ENCODE measurements around the gene PLEKHA6. TPM values are rescaled to one million over a fixed set of nuclear protein-coding genes. Genes with fewer than 3 reads are reported as not detected.

The PLEKHA6 gene
- total and polyA plus RNA-seq, 2 of the 8 experiments (the other 6 are each of a cell fraction or from before 2014, with no cell fraction given), result 4.8 to 20.2 TPM

GRCh38 chr1:204338997-204339396 lies 20.7 kb downstream of the PLEKHA6 start:
- CTCF ChIA-PET (ENCODE audit: partially characterized antibody), result interaction anchor here (0.6 to 8.1 kb wide), 9 partner anchors 12 to 934 kb away, joined by 3 to 110 read pairs (median 4); partner anchors contain the start of gene PLEKHA6
- POLR2A ChIA-PET (ENCODE audit: partially characterized antibody), result interaction anchor here (1.7 kb wide), 1 partner anchor 12 kb away, joined by 5 read pairs; no protein-coding TSS in a partner anchor
- H3K56ac ChIP-seq (replicated peaks; ENCODE audit: insufficient read length, low read depth, low read length), result no peak overlapping the region
- H3K36me3 ChIP-seq (ENCODE audit: control insufficient read depth in 2 of 4, insufficient read depth in 4 of 4, low read length in 3 of 4), result no peaks in the 10 kb centered on the region
- peak overlapping the region; percentile 67; the same call in 1 of the 2 replicates for H2BK5ac ChIP-seq (ENCODE audit: low read depth, low read length)
- 90% methylated on average over 12 of the region's 12 CpGs; no CpG with 5 or more reads in 1 of the 2 experiments for WGBS, 2 experiments (ENCODE audit: extremely low coverage in 1 of 2, insufficient coverage in 1 of 2, insufficient read length in 1 of 2, insufficient replicate concordance in 2 of 2, low coverage in 1 of 2, low lambda C conversion rate in 2 of 2, missing lambda C conversion rate in 1 of 2)
- no peaks in the 10 kb centered on the region for H4K20me1 ChIP-seq (replicated peaks in 1 of 2; ENCODE audit: control insufficient read depth in 1 of 2, insufficient read depth in 2 of 2, low read length in 2 of 2)
- no peak overlapping the region for H2BK20ac ChIP-seq (ENCODE audit: low read length)
- no peak overlapping the region for H3K27ac ChIP-seq (ENCODE audit: low read depth, low read length)
- H2BK120ac ChIP-seq (replicated peaks; ENCODE audit: low read depth, low read length), result no peak overlapping the region
- no peaks in the 10 kb centered on the region for H3K79me1 ChIP-seq (ENCODE audit: low read depth, low read length)
- H3K4ac ChIP-seq (replicated peaks; ENCODE audit: insufficient read length, low read depth, low read length), result no peak overlapping the region
- H3K4me1 ChIP-seq (replicated peaks in 1 of 4; ENCODE audit: control insufficient read depth in 3 of 4, insufficient read depth in 4 of 4, low read length in 3 of 4), result peaks cover 25 to 45% (median 40%) of the 10 kb centered on the region in 4 experiments
- no peak overlapping the region for H2AFZ ChIP-seq (ENCODE audit: low read length)
- H4K5ac ChIP-seq (ENCODE audit: insufficient read length, low read depth, low read length), result no peak overlapping the region
- H4K8ac ChIP-seq (ENCODE audit: extremely low read depth, insufficient read depth, low read length), result no peak overlapping the region
- H3K9me3 ChIP-seq (ENCODE audit: insufficient read depth in 2 of 2, low read depth in 1 of 2, low read length in 1 of 2), result no peaks in the 10 kb centered on the region
- no peak overlapping the region for H3K23ac ChIP-seq (ENCODE audit: insufficient read length)
- H3K79me2 ChIP-seq (ENCODE audit: control insufficient read depth in 1 of 2, insufficient read depth in 2 of 2, low read length in 2 of 2), result no peaks in the 10 kb centered on the region
- no peak overlapping the region for H2BK12ac ChIP-seq (ENCODE audit: low read depth, low read length)
- H3K18ac ChIP-seq (ENCODE audit: extremely low read depth, low read length), result no peak overlapping the region
- H2AK5ac ChIP-seq (ENCODE audit: low read depth, low read length), result no peak overlapping the region
- no peak for DNase-seq (ENCODE audit: low read depth in 1 of 2, low spot score in 2 of 2)
- H3K9ac ChIP-seq (replicated peaks in 1 of 4; ENCODE audit: extremely low read depth in 1 of 4, low read depth in 3 of 4, low read length in 3 of 4), result no peak overlapping the region
- H3K27me3 ChIP-seq (replicated peaks in 1 of 4; ENCODE audit: control insufficient read depth in 3 of 4, extremely low read depth in 1 of 4, insufficient read depth in 3 of 4, low read length in 3 of 4), result peaks cover 0 to 2% (median 0%) of the 10 kb centered on the region in 4 experiments; a peak in 3 of 7 replicates
- no peak for FAIRE-seq
- no peak overlapping the region for H3K14ac ChIP-seq (ENCODE audit: insufficient read length)
- H3K4me2 ChIP-seq (ENCODE audit: insufficient read depth in 1 of 2, low read depth in 2 of 2, low read length in 2 of 2), result no peak overlapping the region
- no peak overlapping the region for H3K4me3 ChIP-seq (ENCODE audit: extremely low read depth in 1 of 4, insufficient read depth in 2 of 4, low read depth in 3 of 4, low read length in 4 of 4)
- no peak overlapping the region for H2BK15ac ChIP-seq (ENCODE audit: low read length)
- no peaks in the 10 kb centered on the region for H3K23me2 ChIP-seq (ENCODE audit: low read depth, low read length)
- H4K91ac ChIP-seq (replicated peaks; ENCODE audit: insufficient read length, low read length), result peak overlapping the region; percentile 12
- no peak for TF ChIP-seq POU5F1 (IDR thresholded peaks at IDR 0.05; ENCODE audit: low read depth, low read length)
- no peak for TF ChIP-seq RAD21 (IDR thresholded peaks at IDR 0.05 in 1 of 2, conservative IDR thresholded peaks at IDR 0.05 in 1 of 2; ENCODE audit: low read depth in 2 of 2, low read length in 2 of 2)
- TF ChIP-seq TAF7 (optimal IDR thresholded peaks at IDR 0.05; ENCODE audit: borderline replicate concordance, low read depth, low read length), result no peak
- no peak for TF ChIP-seq JUN (IDR thresholded peaks at IDR 0.05; ENCODE audit: low read depth, low read length)
- TF ChIP-seq POLR2AphosphoS5 (IDR thresholded peaks at IDR 0.05; ENCODE audit: low read depth, low read length), result no peak
- TF ChIP-seq ZNF274 (IDR thresholded peaks at IDR 0.05; ENCODE audit: borderline replicate concordance, extremely low read depth, low read length), result no peak
- TF ChIP-seq RNF2 (IDR thresholded peaks at IDR 0.05; ENCODE audit: borderline replicate concordance, low read depth, low read length, missing control alignments, poor library complexity, severe bottlenecking), result no peak
- no peak for TF ChIP-seq FOSL1 (IDR thresholded peaks at IDR 0.05; ENCODE audit: insufficient read depth, low read depth, low read length)
- TF ChIP-seq ATF3 (IDR thresholded peaks at IDR 0.05; ENCODE audit: insufficient read depth, low read depth, low read length), result no peak
- no peak for TF ChIP-seq USF2 (IDR thresholded peaks at IDR 0.05; ENCODE audit: low read length)
- no peak for TF ChIP-seq CREB1 (IDR thresholded peaks at IDR 0.05)
- no peak for TF ChIP-seq BCL11A (IDR thresholded peaks at IDR 0.05; ENCODE audit: low read depth in 2 of 2, low read length in 2 of 2)
